HepG2 (cell line): ENCODE results near the gene PLCL2. TPM values are rescaled to one million over a fixed set of nuclear protein-coding genes. Genes with fewer than 3 reads are reported as not detected.

Experiments used
- ATAC-seq: fragments of 200-7000 bp; cut with Tn5 transposase; 3 replicates; pipeline ENCODE4 v1.9.1; 2020; ENCODE audit warnings: mild to moderate bottlenecking, moderate library complexity
- BruUV-seq: library from RNA; stranded (reverse); fragments of 400-500 nt; replicated peaks from 2 replicates; lab custom pipeline; 2021; lab: Mats Ljungman, UMichigan
- CTCF ChIA-PET: fragments of 300-600 bp; formaldehyde crosslinking; extraction: SDS; loops from one replicate; lab custom pipeline; 2021; ENCODE audit warnings: low total read pairs, inconsistent platforms, low intra/inter-chr PET ratio; lab: Yijun Ruan, JAX
- POLR2A ChIA-PET: fragments of 350-600 bp; sonication (Branson Sonifier 250); formaldehyde crosslinking; loops from one replicate; lab custom pipeline; 2020; ENCODE audit warnings: antibody characterized with exemption, inconsistent platforms; lab: Yijun Ruan, JAX
- DNase-seq: peaks from one replicate; pipeline ENCODE4 v3.0.0-alpha.2; 2015; ENCODE audit warnings: low spot score
- FAIRE-seq: peaks from 3 replicates; lab custom pipeline; 2011; peaks lifted over from hg19 to GRCh38; lab: Jason Lieb, UNC
- H2AFZ ChIP-seq: one replicate; pipeline ENCODE4 v1.6.1; 2011; ENCODE audit warnings: low read length, inconsistent platforms
- H3K27ac ChIP-seq: fragments of 300-600 bp; 3 replicates; pipeline ENCODE4 v1.8.0; 2011; ENCODE audit warnings: mixed run types, mild to moderate bottlenecking, mixed read lengths, low read length, inconsistent platforms; ENCODE audit not compliant: insufficient read depth; ENCODE audit errors: extremely low read length
- H3K27me3 ChIP-seq, 2 experiments: fragments of 200-600 bp in 1 of 2; 2 replicates in 1 of 2; 3 replicates in 1 of 2; pipeline versions ENCODE4 v1.6.0 to v1.8.0; 2011; ENCODE audit warnings: low read length in 2 of 2, mild to moderate bottlenecking in 2 of 2, moderate library complexity in 2 of 2, inconsistent platforms in 1 of 2; ENCODE audit not compliant: insufficient read depth in 2 of 2, control insufficient read depth in 1 of 2
- H3K36me3 ChIP-seq, 2 experiments: fragments of 200-600 bp in 1 of 2; replicated peaks in 1 of 2; 2 replicates in 1 of 2; 3 replicates in 1 of 2; pipeline versions ENCODE4 v1.5.1 to v1.8.0; 2011; ENCODE audit warnings: low read length in 2 of 2, inconsistent platforms in 1 of 2; ENCODE audit not compliant: insufficient read depth in 2 of 2, control insufficient read depth in 1 of 2
- H3K4me1 ChIP-seq: 2 replicates; pipeline ENCODE4 v1.5.1; 2012; ENCODE audit warnings: low read length, inconsistent platforms; ENCODE audit not compliant: insufficient read depth
- H3K4me2 ChIP-seq: 2 replicates; pipeline ENCODE4 v1.6.0; 2011; ENCODE audit warnings: low read depth, low read length, inconsistent platforms
- H3K4me3 ChIP-seq, 3 experiments: fragments of 200-600 bp in 1 of 3; sonication (generic), shearing (Covaris generic) in 1 of 3; replicated peaks in 1 of 3; 2 replicates each; pipeline ENCODE4 v1.5.1; 2011 to 2016; ENCODE audit warnings: low read length in 3 of 3, inconsistent platforms in 2 of 3, low read depth in 2 of 3, mild to moderate bottlenecking in 2 of 3, control low read depth in 1 of 3, mixed read lengths in 1 of 3; ENCODE audit not compliant: insufficient read depth in 1 of 3
- H3K79me2 ChIP-seq: one replicate; pipeline ENCODE4 v1.6.1; 2011; ENCODE audit warnings: low read length, inconsistent platforms; ENCODE audit not compliant: insufficient read depth
- H3K9ac ChIP-seq: 2 replicates; pipeline ENCODE4 v1.6.0; 2011; ENCODE audit warnings: mild to moderate bottlenecking, low read depth, low read length, inconsistent platforms; ENCODE audit not compliant: insufficient read depth
- H3K9me3 ChIP-seq: 2 replicates; pipeline ENCODE4 v1.5.1; 2012; ENCODE audit warnings: mild to moderate bottlenecking, low read length
- H4K20me1 ChIP-seq: 2 replicates; pipeline ENCODE4 v1.6.0; 2011; ENCODE audit warnings: inconsistent platforms, mild to moderate bottlenecking, low read length, moderate library complexity; ENCODE audit not compliant: insufficient read depth
- ADNP ChIP-seq: sonication (generic); formaldehyde crosslinking; IDR thresholded peaks from 2 replicates; pipeline ENCODE4 v1.4.0; 2020; ENCODE audit warnings: missing genetic modification reagents
- AGO1 ChIP-seq: fragments of 200-400 bp; formaldehyde crosslinking; IDR thresholded peaks from 2 replicates; pipeline ENCODE4 v1.6.1; 2017; ENCODE audit warnings: mild to moderate bottlenecking, low read depth, low read length, moderate library complexity; ENCODE audit not compliant: poor library complexity, severe bottlenecking
- CHD4 ChIP-seq: fragments of 200-600 bp; sonication (generic); IDR thresholded peaks from 2 replicates; pipeline ENCODE4 v1.7.0; 2017; ENCODE audit warnings: mild to moderate bottlenecking, low read length, borderline replicate concordance
- CREB1 ChIP-seq, 2 experiments: fragments of 450-650 bp in 1 of 2; IDR thresholded peaks; 2 replicates each; pipeline ENCODE4 v1.6.1; 2016 to 2017; ENCODE audit warnings: control low read depth in 1 of 2, mild to moderate bottlenecking in 1 of 2, missing compliant biosample characterization in 1 of 2, missing genetic modification characterization in 1 of 2
- ERF ChIP-seq: IDR thresholded peaks from 2 replicates; pipeline ENCODE4 v1.6.1; 2018; ENCODE audit warnings: missing biosample characterization, missing genetic modification reagents
- POLR2AphosphoS5 ChIP-seq: IDR thresholded peaks from 2 replicates; pipeline ENCODE4 v1.6.1; 2012; ENCODE audit warnings: low read depth, low read length
- PPARG ChIP-seq: conservative IDR thresholded peaks from 2 replicates; pipeline ENCODE4 v1.6.1; 2016; ENCODE audit warnings: missing biosample characterization, missing genetic modification reagents
- RCOR2 ChIP-seq: IDR thresholded peaks from 2 replicates; pipeline ENCODE4 v1.6.1; 2016; ENCODE audit warnings: missing biosample characterization, missing genetic modification reagents
- TFAP4 ChIP-seq: sonication (generic); IDR thresholded peaks from 2 replicates; pipeline ENCODE4 v1.6.1; 2016; ENCODE audit warnings: low read depth, borderline replicate concordance
- YY1 ChIP-seq: IDR thresholded peaks from 2 replicates; pipeline ENCODE4 v1.6.1; 2011; ENCODE audit warnings: low read length, low read depth, moderate library complexity, mild to moderate bottlenecking; ENCODE audit not compliant: insufficient read depth, insufficient replicate concordance
- ZNF24 ChIP-seq: fragments of 450-650 bp; IDR thresholded peaks from 2 replicates; pipeline ENCODE4 v1.6.1; 2017; ENCODE audit warnings: antibody characterized with exemption, mild to moderate bottlenecking
- ZNF280D ChIP-seq: sonication (generic); formaldehyde crosslinking; IDR thresholded peaks from 2 replicates; pipeline ENCODE4 v1.5.1; 2020; ENCODE audit warnings: mild to moderate bottlenecking, missing genetic modification reagents
- ZSCAN20 ChIP-seq: sonication (generic); formaldehyde crosslinking; IDR thresholded peaks from 2 replicates; pipeline ENCODE4 v1.4.0; 2020; ENCODE audit warnings: missing genetic modification reagents, mild to moderate bottlenecking, borderline replicate concordance
- WGBS: methylation state at CpG from one replicate; pipeline ENCODE4 v1.1.6; 2017; ENCODE audit warnings: low lambda C conversion rate; 5-methylcytosine and 5-hydroxymethylcytosine counted together
- in situ Hi-C: cut with HindIII; loops from 2 replicates; pipeline ENCODE4 v1.10.0; 2017; ENCODE audit warnings: low pct_unique_long_range_greater_than_20kb; ENCODE audit not compliant: extremely low pct_ligation_motif_present
- intact Hi-C: fragments of 100-400 bp; cut with micrococcal nuclease; formaldehyde crosslinking; loops from one replicate; pipeline ENCODE4 v1.10.0; 2022; ENCODE audit not compliant: unreplicated experiment
- polyA plus RNA-seq, 8 experiments: library from polyadenylated mRNA; depleted of rRNA in 3 of 8; stranded (reverse) in 7 of 8; unstranded in 1 of 8; fragments of >200 nt; fragmentation: Illumina TruSeq in 4 of 8; extraction: Trizol in 4 of 8; gene quantifications; 2 replicates each; pipeline versions ENCODE4 v1.2.1 to v1.2.3, GENCODE V29; 2011 to 2016; ENCODE audit warnings: low read depth in 4 of 8, missing spikeins in 1 of 8, mixed read lengths in 1 of 8; ENCODE audit not compliant: insufficient read depth in 1 of 8
- total RNA-seq, 5 experiments: library from RNA; depleted of rRNA; stranded (reverse); fragments of >200 nt; fragmentation: Illumina TruSeq; extraction: Trizol; gene quantifications; 2 replicates each; pipeline ENCODE4 v1.2.3, GENCODE V29; 2016; ENCODE audit warnings: low read depth in 1 of 5

Gene PLCL2
- total and polyA plus RNA-seq, 2 of the 13 experiments (the other 11 are each of a cell fraction or from before 2014, with no cell fraction given), result not detected

GRCh38 chr3:16849795-16850194 lies 35.0 kb upstream of the PLCL2 start (continued):
- TF ChIP-seq TFAP4 (no peak), CREB1 (IDR thresholded peaks at IDR 0.05) (no peak), CREB1 (CRISPR knock-in tag; IDR thresholded peaks at IDR 0.05) (no peak), AGO1 (no peak), ERF (no peak), ADNP (no peak)

- FAIRE-seq (no peak), ATAC-seq (no peak), DNase-seq (no peak)
- ChIA-PET CTCF (no interaction called here), POLR2A (no interaction called here)
- Histone ChIP-seq H3K4me3 (no peak overlapping the region), H3K79me2 (no peaks in the 10 kb centered on the region), H3K9me3 (no peaks in the 10 kb centered on the region), H3K9ac (no peak overlapping the region), H3K36me3 (no peaks in the 10 kb centered on the region), H2AFZ (no peak overlapping the region), H3K4me2 (no peak overlapping the region), H4K20me1 (no peaks in the 10 kb centered on the region), H3K27ac (no peak overlapping the region), H3K4me1 (no peaks in the 10 kb centered on the region), H3K27me3 (no peaks in the 10 kb centered on the region)
- TF ChIP-seq PPARG (CRISPR knock-in tag) (no peak), RCOR2 (CRISPR knock-in tag) (no peak), ZSCAN20 (CRISPR knock-in tag) (no peak), CHD4 (no peak), ZNF280D (CRISPR knock-in tag) (no peak), YY1 (no peak), POLR2AphosphoS5 (no peak), ZNF24 (no peak), ADNP (no peak)
- BruUV-seq, result no TSS peak
- in situ Hi-C loops (no loop called here), intact Hi-C loops (no loop called here)
- 0% methylated on average over 1 of the region's 1 CpG for WGBS
These were observed 29.3 kb upstream of the PLCL2 start for GRCh38 chr3:16855497-16855896.
